ENCODE measurements around the gene ATP13A3.

The ATP13A3 gene

GRCh38 chr3:194434503-194434902, 52.3 kb downstream of the ATP13A3 start (continued):
- no peak for TF ChIP-seq ZNF565 (CRISPR knock-in tag; conservative IDR thresholded peaks at IDR 0.05; ENCODE audit: low read depth)
- TF ChIP-seq CSRNP3 (CRISPR knock-in tag; IDR thresholded peaks at IDR 0.05): no peak
- no peak for TF ChIP-seq ZNF70 (CRISPR knock-in tag; IDR thresholded peaks at IDR 0.05)

GRCh38 chr3:194431554-194431953, 55.2 kb downstream of the ATP13A3 start:
- ATAC-seq: no peak
- TF ChIP-seq ZFP3 (CRISPR knock-in tag; IDR thresholded peaks at IDR 0.05): no peak
- TF ChIP-seq SNAI2 (CRISPR knock-in tag; IDR thresholded peaks at IDR 0.05): no peak
- TF ChIP-seq BACH2 (CRISPR knock-in tag; IDR thresholded peaks at IDR 0.05; ENCODE audit: borderline replicate concordance): no peak
- TF ChIP-seq CSRNP3 (CRISPR knock-in tag; IDR thresholded peaks at IDR 0.05): no peak
- no peak for TF ChIP-seq ISL1 (CRISPR knock-in tag; IDR thresholded peaks at IDR 0.05)
- TF ChIP-seq ZFP30 (CRISPR knock-in tag; IDR thresholded peaks at IDR 0.05): no peak
- no peak for TF ChIP-seq RARB (CRISPR knock-in tag; IDR thresholded peaks at IDR 0.05)

GRCh38 chr3:194425399-194425798, 61.4 kb downstream of the ATP13A3 start:
- TF ChIP-seq CSDC2 (CRISPR knock-in tag; IDR thresholded peaks at IDR 0.05) (no peak), TCF4 (CRISPR knock-in tag; IDR thresholded peaks at IDR 0.05; ENCODE audit: borderline replicate concordance) (no peak), ZNF8 (CRISPR knock-in tag; IDR thresholded peaks at IDR 0.05) (no peak), ZC3H10 (CRISPR knock-in tag; IDR thresholded peaks at IDR 0.05) (no peak), ZFP3 (CRISPR knock-in tag; IDR thresholded peaks at IDR 0.05) (no peak), ZNF70 (CRISPR knock-in tag; IDR thresholded peaks at IDR 0.05) (no peak), ZFP30 (CRISPR knock-in tag; IDR thresholded peaks at IDR 0.05) (no peak), OSR1 (CRISPR knock-in tag; IDR thresholded peaks at IDR 0.05) (no peak), PPARA (CRISPR knock-in tag; IDR thresholded peaks at IDR 0.05; ENCODE audit: borderline replicate concordance) (no peak), ARNTL (CRISPR knock-in tag; IDR thresholded peaks at IDR 0.05; ENCODE audit: borderline replicate concordance, low read depth) (no peak), GLIS3 (CRISPR knock-in tag; IDR thresholded peaks at IDR 0.05) (no peak)
- TF ChIP-seq, protein P1, sequence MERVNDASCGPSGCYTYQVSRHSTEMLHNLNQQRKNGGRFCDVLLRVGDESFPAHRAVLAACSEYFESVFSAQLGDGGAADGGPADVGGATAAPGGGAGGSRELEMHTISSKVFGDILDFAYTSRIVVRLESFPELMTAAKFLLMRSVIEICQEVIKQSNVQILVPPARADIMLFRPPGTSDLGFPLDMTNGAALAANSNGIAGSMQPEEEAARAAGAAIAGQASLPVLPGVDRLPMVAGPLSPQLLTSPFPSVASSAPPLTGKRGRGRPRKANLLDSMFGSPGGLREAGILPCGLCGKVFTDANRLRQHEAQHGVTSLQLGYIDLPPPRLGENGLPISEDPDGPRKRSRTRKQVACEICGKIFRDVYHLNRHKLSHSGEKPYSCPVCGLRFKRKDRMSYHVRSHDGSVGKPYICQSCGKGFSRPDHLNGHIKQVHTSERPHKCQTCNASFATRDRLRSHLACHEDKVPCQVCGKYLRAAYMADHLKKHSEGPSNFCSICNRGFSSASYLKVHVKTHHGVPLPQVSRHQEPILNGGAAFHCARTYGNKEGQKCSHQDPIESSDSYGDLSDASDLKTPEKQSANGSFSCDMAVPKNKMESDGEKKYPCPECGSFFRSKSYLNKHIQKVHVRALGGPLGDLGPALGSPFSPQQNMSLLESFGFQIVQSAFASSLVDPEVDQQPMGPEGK (CRISPR knock-in tag; IDR thresholded peaks at IDR 0.05; ENCODE audit: borderline replicate concordance): no peak
- no peak for ATAC-seq

- no peak for TF ChIP-seq RARB (CRISPR knock-in tag; IDR thresholded peaks at IDR 0.05)
- TF ChIP-seq ZNF70 (CRISPR knock-in tag; IDR thresholded peaks at IDR 0.05): no peak
- no peak for TF ChIP-seq GLIS3 (CRISPR knock-in tag; IDR thresholded peaks at IDR 0.05)
- ATAC-seq: no peak
These were observed 61.8 kb downstream of the ATP13A3 start for GRCh38 chr3:194424953-194425352.

GRCh38 chr3:194424373-194424772, 62.4 kb downstream of the ATP13A3 start:
- ATAC-seq: no peak

More at GRCh38 chr3:194424373-194424772, 62.4 kb downstream of the ATP13A3 start:
- TF ChIP-seq PPARA (CRISPR knock-in tag; IDR thresholded peaks at IDR 0.05; ENCODE audit: borderline replicate concordance) (no peak), CSRNP3 (CRISPR knock-in tag; IDR thresholded peaks at IDR 0.05) (no peak), TOX (CRISPR knock-in tag; IDR thresholded peaks at IDR 0.05; ENCODE audit: borderline replicate concordance) (no peak), CSDC2 (CRISPR knock-in tag; IDR thresholded peaks at IDR 0.05) (no peak), ZFP3 (CRISPR knock-in tag; IDR thresholded peaks at IDR 0.05) (no peak), ZNF70 (CRISPR knock-in tag; IDR thresholded peaks at IDR 0.05) (no peak), ZNF8 (CRISPR knock-in tag; IDR thresholded peaks at IDR 0.05) (no peak), ZFP30 (CRISPR knock-in tag; IDR thresholded peaks at IDR 0.05) (no peak), BACH2 (CRISPR knock-in tag; IDR thresholded peaks at IDR 0.05; ENCODE audit: borderline replicate concordance) (no peak), SNAI2 (CRISPR knock-in tag; IDR thresholded peaks at IDR 0.05) (no peak)
